ENCODE results near the gene IFRD2.

- TF ChIP-seq CTCF (conservative IDR thresholded peaks at IDR 0.05 in 1 of 2, IDR thresholded peaks at IDR 0.05 in 1 of 2; ENCODE audit: extremely low read depth in 1 of 2, insufficient read depth in 1 of 2, low read depth in 1 of 2, low read length in 2 of 2) = no peak
- TF ChIP-seq EZH2 (IDR thresholded peaks at IDR 0.05; ENCODE audit: borderline replicate concordance, low read length) = no peak
Measured at GRCh38 chr3:50267280-50267913, 24.8 kb downstream of the IFRD2 start.
